GM12891 (cell line): Measurements from ENCODE around the gene NCKAP5.

Source experiments
- PAX5 ChIP-seq: IDR thresholded peaks from 2 replicates; pipeline ENCODE4 v1.6.1; 2011; ENCODE audit warnings: low read length, moderate library complexity, mild to moderate bottlenecking; ENCODE audit not compliant: insufficient read depth, severe bottlenecking
- POLR2A ChIP-seq: IDR thresholded peaks from 2 replicates; pipeline ENCODE4 v1.6.1; 2011; ENCODE audit warnings: low read depth, low read length, control low read depth
- POLR2AphosphoS5 ChIP-seq: IDR thresholded peaks from 2 replicates; pipeline ENCODE4 v1.6.1; 2011; ENCODE audit warnings: low read depth, low read length, control low read depth
- POU2F2 ChIP-seq: IDR thresholded peaks from 2 replicates; pipeline ENCODE4 v1.6.1; 2011; ENCODE audit warnings: low read depth, mild to moderate bottlenecking, control low read depth, low read length, moderate library complexity
- SPI1 ChIP-seq: IDR thresholded peaks from 2 replicates; pipeline ENCODE4 v1.6.1; 2011; ENCODE audit warnings: low read depth, low read length, control low read depth
- TAF1 ChIP-seq: IDR thresholded peaks from 2 replicates; pipeline ENCODE4 v1.6.1; 2011; ENCODE audit warnings: low read depth, low read length, control low read depth

DNA sequence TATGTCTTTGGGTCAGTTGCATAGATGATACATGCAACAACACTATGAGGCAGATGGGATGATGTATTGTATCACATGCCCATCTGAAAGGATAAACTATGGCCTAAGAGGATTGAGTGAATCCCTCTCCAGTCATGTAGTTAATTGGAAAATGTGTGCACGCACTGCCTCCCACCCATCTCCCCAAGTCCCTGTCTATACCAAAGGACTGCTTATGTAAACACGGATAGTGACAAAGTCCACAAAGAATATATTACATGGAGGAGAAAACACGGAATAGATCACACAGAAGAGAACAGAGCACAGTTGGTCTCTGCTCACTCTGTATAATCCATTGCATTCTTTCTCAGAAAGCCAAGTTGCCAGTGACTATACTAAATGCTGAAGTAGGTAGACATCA, 82.4 kb downstream of the NCKAP5 start:
- TF ChIP-seq POLR2A (no peak), POLR2AphosphoS5 (no peak), SPI1 (no peak), TAF1 (no peak), PAX5 (no peak), POU2F2 (no peak)
